GM10266 (cell line): ENCODE results near the gene UCN.

Experiments
- DNase-seq: peaks from one replicate; pipeline ENCODE4 v3.0.0; 2012; ENCODE audit errors: extremely low spot score
- CTCF ChIP-seq: IDR thresholded peaks from 2 replicates; pipeline ENCODE4 v1.5.1; 2012; ENCODE audit warnings: mild to moderate bottlenecking, low read depth; ENCODE audit not compliant: control insufficient read depth, insufficient read depth; ENCODE audit errors: missing control alignments

The UCN gene

GRCh38 chr2:27294928-27295327, 13.3 kb downstream of the UCN start:
- no peak for DNase-seq
- TF ChIP-seq CTCF = no peak

GRCh38 chr2:27291865-27292264, 16.4 kb downstream of the UCN start:
- DNase-seq = no peak
- TF ChIP-seq CTCF = no peak

- no peak for TF ChIP-seq CTCF
- DNase-seq = no peak
Measured at GRCh38 chr2:27290549-27290948, 17.7 kb downstream of the UCN start.

GRCh38 chr2:27288610-27289009, 19.6 kb downstream of the UCN start:
- TF ChIP-seq CTCF = no peak
- DNase-seq = no peak

GRCh38 chr2:27285481-27285880, 22.8 kb downstream of the UCN start:
- TF ChIP-seq CTCF = no peak

GRCh38 chr2:27284996-27285395, 23.2 kb downstream of the UCN start:
- TF ChIP-seq CTCF = no peak
- no peak for DNase-seq

More at GRCh38 chr2:27285481-27285880, 22.8 kb downstream of the UCN start:
- no peak for DNase-seq

- DNase-seq = no peak
Measured at GRCh38 chr2:27282892-27283291, 25.4 kb downstream of the UCN start.

More at GRCh38 chr2:27282892-27283291, 25.4 kb downstream of the UCN start:
- TF ChIP-seq CTCF = no peak
